K562 (cell line): ENCODE measurements around the gene KRT85.

Experiments
- ATF2 ChIP-seq: sonication (generic); formaldehyde crosslinking; IDR thresholded peaks from 2 replicates; pipeline ENCODE4 v1.8.1; 2022; ENCODE audit warnings: missing genetic modification reagents
- BRCA1 ChIP-seq, 2 experiments: fragments of 450-650 bp in 1 of 2; sonication (generic) in 1 of 2; formaldehyde crosslinking in 1 of 2; IDR thresholded peaks; 2 replicates each; pipeline versions ENCODE4 v1.5.0 to v1.6.1; 2017 to 2020; ENCODE audit warnings: mild to moderate bottlenecking in 1 of 2, missing genetic modification reagents in 1 of 2
- CBX2 ChIP-seq: fragments of 200-600 bp; sonication (generic); IDR thresholded peaks from one replicate; pipeline ENCODE4 v1.6.1; 2012; ENCODE audit warnings: mild to moderate bottlenecking, low read length, inconsistent platforms; ENCODE audit not compliant: insufficient read depth, poor library complexity, severe bottlenecking
- EZH2 ChIP-seq: IDR thresholded peaks from 2 replicates; pipeline ENCODE4 v1.6.1; 2012; ENCODE audit warnings: low read depth, mild to moderate bottlenecking, inconsistent platforms, low read length, borderline replicate concordance
- GABPA ChIP-seq: fragments of 200-800 bp; sonication (Bioruptor generic); conservative IDR thresholded peaks from 2 replicates; pipeline ENCODE4 v1.6.1; 2016; ENCODE audit warnings: low read depth, missing genetic modification characterization, missing compliant biosample characterization
- HCFC1 ChIP-seq: IDR thresholded peaks from 2 replicates; pipeline ENCODE4 v1.6.1; 2012; ENCODE audit warnings: low read depth, low read length, improper control_type of control experiment
- NFE2L1 ChIP-seq: fragments of 450-650 bp; IDR thresholded peaks from 2 replicates; pipeline ENCODE4 v1.6.1; 2016; ENCODE audit warnings: missing genetic modification characterization, low read depth, mild to moderate bottlenecking, missing compliant biosample characterization, moderate library complexity, borderline replicate concordance
- SP2 ChIP-seq: IDR thresholded peaks from 2 replicates; pipeline ENCODE4 v1.6.1; 2011; ENCODE audit warnings: mild to moderate bottlenecking, low read depth, low read length, moderate library complexity; ENCODE audit not compliant: poor library complexity, severe bottlenecking; ENCODE audit errors: extremely low read depth
- TF ChIP-seq, protein P1 (sequence below): sonication (generic); formaldehyde crosslinking; IDR thresholded peaks from 2 replicates; pipeline ENCODE4 v1.9.0; 2022; ENCODE audit warnings: mild to moderate bottlenecking, missing genetic modification reagents
- TF ChIP-seq, protein P2 (sequence below), 3 experiments: IDR thresholded peaks in 2 of 3; conservative IDR thresholded peaks in 1 of 3; 2 replicates each; pipeline ENCODE4 v1.5.1; 2011 to 2012; ENCODE audit warnings: low read length in 3 of 3, mild to moderate bottlenecking in 3 of 3, control low read depth in 2 of 3, improper control_type of control experiment in 1 of 3, inconsistent platforms in 1 of 3, low read depth in 1 of 3, mixed read lengths in 1 of 3, moderate library complexity in 1 of 3; ENCODE audit not compliant: insufficient read depth in 2 of 3

- no peak for TF ChIP-seq EZH2
- TF ChIP-seq NFE2L1: no peak
- no peak for TF ChIP-seq BRCA1 (IDR thresholded peaks at IDR 0.05)
- no peak for TF ChIP-seq BRCA1 (CRISPR knock-in tag; IDR thresholded peaks at IDR 0.05)
- no peak for TF ChIP-seq ATF2
- TF ChIP-seq GABPA (tag): no peak
- TF ChIP-seq CBX2: no peak
- no peak for TF ChIP-seq SP2
- TF ChIP-seq, protein P1, sequence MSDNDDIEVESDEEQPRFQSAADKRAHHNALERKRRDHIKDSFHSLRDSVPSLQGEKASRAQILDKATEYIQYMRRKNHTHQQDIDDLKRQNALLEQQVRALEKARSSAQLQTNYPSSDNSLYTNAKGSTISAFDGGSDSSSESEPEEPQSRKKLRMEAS (CRISPR knock-in tag): no peak
- no peak for TF ChIP-seq HCFC1
- TF ChIP-seq, protein P2, sequence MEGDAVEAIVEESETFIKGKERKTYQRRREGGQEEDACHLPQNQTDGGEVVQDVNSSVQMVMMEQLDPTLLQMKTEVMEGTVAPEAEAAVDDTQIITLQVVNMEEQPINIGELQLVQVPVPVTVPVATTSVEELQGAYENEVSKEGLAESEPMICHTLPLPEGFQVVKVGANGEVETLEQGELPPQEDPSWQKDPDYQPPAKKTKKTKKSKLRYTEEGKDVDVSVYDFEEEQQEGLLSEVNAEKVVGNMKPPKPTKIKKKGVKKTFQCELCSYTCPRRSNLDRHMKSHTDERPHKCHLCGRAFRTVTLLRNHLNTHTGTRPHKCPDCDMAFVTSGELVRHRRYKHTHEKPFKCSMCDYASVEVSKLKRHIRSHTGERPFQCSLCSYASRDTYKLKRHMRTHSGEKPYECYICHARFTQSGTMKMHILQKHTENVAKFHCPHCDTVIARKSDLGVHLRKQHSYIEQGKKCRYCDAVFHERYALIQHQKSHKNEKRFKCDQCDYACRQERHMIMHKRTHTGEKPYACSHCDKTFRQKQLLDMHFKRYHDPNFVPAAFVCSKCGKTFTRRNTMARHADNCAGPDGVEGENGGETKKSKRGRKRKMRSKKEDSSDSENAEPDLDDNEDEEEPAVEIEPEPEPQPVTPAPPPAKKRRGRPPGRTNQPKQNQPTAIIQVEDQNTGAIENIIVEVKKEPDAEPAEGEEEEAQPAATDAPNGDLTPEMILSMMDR (IDR thresholded peaks at IDR 0.05 in 2 of 3, conservative IDR thresholded peaks at IDR 0.05 in 1 of 3; ENCODE audit: insufficient read depth in 2 of 3, low read depth in 1 of 3, low read length in 3 of 3): no peak
Observed at GRCh38 chr12:52399756-52400155, 32.5 kb upstream of the KRT85 start.
